HG03175 (cell line): ENCODE measurements around the gene SPATA25.
"Not testable (repeated sequence)": the region's sequence is repeated elsewhere in the genome, so short reads cannot be mapped to it uniquely, and the experiment has no call there.

Source experiments
- ATAC-seq: cut with Tn5 transposase; IDR thresholded peaks from one replicate; pipeline ENCODE4 v1.9.1; 2021; ENCODE audit warnings: mild to moderate bottlenecking, moderate library complexity; ENCODE audit not compliant: unreplicated experiment

SPATA25 gene

DNA sequence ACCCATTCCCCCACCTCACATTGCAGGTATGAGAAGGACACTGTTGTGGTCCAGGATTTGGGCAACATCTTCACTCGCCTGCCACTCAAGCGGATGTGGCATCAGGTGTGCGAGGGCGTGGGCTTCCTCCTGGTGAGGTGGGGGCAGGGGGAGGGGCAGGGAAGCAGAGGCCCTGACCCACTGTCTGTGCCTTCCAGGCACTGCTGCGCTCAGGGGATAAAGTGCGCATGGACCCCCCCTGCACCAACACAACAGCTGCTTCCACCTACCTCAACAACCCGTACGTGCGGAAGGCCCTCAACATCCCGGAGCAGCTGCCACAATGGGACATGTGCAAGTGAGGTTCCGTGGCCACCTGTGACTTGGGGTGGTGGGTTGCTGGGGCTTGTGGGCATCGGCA, 7.4 kb upstream of the SPATA25 start:
- no peak for ATAC-seq

DNA sequence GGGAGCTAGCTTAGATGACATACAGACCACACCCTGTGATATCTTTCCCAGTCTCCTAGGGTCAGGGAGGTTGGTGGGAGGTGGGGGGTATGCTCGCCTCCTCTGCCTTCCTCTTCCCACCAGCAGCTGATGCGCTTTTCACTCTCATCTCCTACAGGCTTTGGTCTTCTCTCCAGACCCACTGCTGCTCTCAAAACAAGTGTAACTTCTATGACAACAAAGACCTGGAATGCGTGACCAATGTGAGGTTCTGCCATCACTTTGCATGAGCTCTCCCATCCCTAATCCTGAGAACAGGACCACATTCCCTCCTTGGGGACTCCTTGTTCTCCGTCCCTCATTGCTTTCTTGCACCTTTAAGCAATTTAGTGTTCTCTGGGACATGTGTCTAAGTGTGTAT, 6.4 kb upstream of the SPATA25 start:
- no peak for ATAC-seq

DNA sequence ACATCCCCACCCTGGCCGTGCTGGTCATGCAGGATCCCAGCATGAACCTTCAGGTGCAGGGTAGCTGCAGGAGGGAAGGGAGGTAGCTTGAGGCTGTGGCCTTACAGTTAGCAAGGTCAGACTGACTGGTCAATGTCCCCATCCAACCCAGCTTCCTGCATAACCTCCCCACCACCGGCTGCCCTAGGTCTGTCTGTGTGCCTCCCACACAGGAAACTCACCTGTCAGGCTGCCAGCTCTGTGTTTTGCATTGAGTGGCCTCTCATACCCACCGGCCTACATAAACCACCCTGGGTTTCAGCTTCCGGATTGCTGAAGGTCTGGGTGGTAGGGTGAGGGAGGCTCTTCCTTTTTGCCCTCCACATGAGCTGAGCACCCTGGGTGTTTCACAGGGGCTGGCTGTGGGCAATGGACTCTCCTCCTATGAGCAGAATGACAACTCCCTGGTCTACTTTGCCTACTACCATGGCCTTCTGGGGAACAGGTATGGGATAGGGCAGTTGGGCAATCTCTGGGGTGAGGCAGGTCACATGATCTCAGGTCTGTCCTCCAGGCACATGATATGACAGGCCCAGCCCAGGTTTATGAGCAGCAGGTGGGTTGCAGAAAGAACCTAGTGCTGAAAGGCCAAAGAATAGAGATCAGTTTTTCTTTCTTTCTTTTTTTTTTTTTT, 5.5 kb upstream of the SPATA25 start:
- ATAC-seq: no peak

DNA sequence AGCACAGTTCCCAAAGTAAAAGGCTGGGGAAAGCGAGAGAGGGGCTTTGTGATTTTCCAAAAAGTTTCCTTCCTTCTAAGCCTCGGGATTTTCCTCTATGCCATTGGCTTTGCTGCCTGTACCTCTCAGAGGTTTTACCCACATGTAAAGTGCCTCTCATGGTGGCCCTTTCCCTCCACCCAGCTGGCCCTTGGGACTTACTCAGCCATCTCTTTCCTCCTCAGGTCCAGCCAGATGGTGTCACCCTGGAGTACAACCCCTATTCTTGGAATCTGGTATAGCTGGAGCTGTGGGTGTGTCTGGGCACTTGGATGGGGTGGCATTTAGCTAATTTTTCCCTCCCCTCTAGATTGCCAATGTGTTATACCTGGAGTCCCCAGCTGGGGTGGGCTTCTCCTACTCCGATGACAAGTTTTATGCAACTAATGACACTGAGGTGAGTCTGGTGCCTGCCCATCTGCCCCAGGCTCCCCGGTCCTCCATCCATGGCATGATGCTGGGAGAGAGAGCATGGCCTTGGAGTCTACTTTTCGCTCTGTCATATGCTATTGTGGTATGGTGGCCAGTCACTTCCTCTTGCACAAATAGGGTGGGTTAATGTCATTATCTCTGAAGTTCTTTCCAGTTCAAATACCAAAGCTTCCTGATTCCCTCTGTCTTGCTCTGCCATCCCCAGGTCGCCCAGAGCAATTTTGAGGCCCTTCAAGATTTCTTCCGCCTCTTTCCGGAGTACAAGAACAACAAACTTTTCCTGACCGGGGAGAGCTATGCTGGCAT, 4.8 kb upstream of the SPATA25 start:
- ATAC-seq: no peak

DNA sequence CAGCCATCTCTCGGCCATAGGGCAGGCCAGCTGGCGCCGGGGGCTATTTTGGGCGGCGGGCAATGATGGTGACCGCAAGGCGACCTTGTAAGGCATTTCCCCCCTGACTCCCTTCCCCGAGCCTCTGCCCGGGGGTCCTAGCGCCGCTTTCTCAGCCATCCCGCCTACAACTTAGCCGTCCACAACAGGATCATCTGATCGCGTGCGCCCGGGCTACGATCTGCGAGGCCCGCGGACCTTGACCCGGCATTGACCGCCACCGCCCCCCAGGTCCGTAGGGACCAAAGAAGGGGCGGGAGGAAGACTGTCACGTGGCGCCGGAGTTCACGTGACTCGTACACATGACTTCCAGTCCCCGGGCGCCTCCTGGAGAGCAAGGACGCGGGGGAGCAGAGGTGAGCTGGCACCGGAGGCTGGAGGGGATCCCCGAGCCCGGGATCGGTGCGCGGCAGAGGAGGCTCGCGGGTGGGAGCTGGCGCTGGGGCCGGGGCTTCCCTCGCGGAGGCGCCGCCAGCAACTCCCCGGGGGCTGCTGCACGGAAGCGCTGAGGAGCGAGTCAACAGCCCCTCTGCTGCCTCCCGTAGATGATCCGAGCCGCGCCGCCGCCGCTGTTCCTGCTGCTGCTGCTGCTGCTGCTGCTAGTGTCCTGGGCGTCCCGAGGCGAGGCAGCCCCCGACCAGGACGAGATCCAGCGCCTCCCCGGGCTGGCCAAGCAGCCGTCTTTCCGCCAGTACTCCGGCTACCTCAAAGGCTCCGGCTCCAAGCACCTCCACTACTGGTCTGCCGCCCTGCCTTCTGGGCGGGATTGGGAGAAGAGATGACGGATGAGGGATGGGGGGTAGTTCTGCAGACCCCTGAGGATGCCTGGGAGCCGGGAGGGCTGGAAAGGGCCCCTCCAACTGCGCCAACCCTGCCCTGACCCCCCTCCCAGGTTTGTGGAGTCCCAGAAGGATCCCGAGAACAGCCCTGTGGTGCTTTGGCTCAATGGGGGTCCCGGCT, 3.9 kb upstream of the SPATA25 start, which contains the start of the genes CTSA and NEURL2:
Gene CTSA (plus strand): TSS at position 351 of the 999 bp plus-strand sequence. CDS start 234 bp downstream, at position 585.
Gene NEURL2 (minus strand): TSS at position 224 of the 999 bp plus-strand sequence. CDS start 217 bp downstream, at position 7.
- ATAC-seq: peak; percentile 78

DNA sequence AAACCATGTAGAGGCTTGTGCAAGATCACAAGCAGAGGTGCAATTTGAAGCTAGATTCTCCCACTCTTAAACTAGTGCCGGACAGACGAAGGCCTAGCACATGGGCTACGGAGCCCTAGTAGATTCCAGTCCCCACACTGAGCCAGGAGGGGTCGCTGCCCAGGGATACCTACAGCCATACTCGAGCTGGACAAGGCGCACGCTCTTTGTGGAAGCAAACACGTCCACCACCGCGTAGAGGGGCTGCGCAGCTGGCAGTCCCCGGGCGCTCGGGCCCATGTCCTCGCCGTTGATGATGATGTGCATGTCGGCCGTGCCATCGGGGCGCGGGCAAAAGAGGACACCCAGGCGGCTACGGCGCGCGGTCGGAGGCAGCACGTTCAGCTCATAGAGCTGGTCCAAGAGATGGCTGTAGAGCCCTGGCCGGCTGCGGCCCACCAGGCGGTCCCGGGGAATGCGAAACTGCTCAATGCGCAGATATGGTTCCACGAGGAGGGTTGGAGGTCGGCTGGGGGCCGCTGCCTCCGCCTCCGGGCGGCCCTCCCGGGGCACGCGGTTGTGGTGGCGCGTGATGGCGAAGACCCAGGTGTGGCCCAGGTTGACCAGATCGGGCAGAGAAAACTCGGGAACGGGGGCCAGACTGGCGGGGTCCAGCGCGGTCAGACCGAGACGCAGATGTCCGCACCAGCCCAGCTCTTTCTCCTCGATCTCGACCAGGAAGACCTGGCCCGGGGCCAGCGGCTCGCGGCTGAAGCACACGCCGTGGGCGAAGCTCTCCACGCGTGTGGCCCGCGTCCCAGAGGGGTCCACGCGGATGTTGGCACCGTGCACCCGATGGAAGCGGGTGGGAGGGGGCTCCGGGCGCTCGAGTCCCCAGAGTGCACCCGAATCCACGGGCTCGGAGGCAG, 2.9 kb upstream of the SPATA25 start:
- peak; percentile 6 for ATAC-seq

DNA sequence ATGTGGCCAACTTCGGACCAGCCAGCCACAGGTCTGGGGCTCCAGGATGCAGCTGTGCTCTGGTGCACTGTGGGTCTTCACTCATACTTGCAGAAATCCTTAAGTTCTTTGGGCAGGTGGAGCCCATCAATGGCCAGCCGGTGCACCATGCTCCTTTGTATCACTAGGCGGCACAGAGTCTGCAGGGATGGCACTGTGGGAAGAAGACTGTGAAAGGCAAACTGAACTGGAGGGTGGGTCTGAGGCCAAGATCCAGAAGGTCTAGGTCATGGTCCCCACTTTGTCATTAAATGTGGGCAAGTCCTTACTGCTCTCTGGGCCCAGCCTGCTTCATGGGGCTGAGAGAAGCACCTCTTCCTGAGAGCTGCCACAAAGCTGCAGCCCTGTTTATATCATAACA, 1.3 kb upstream of the SPATA25 start:
- no peak for ATAC-seq

DNA sequence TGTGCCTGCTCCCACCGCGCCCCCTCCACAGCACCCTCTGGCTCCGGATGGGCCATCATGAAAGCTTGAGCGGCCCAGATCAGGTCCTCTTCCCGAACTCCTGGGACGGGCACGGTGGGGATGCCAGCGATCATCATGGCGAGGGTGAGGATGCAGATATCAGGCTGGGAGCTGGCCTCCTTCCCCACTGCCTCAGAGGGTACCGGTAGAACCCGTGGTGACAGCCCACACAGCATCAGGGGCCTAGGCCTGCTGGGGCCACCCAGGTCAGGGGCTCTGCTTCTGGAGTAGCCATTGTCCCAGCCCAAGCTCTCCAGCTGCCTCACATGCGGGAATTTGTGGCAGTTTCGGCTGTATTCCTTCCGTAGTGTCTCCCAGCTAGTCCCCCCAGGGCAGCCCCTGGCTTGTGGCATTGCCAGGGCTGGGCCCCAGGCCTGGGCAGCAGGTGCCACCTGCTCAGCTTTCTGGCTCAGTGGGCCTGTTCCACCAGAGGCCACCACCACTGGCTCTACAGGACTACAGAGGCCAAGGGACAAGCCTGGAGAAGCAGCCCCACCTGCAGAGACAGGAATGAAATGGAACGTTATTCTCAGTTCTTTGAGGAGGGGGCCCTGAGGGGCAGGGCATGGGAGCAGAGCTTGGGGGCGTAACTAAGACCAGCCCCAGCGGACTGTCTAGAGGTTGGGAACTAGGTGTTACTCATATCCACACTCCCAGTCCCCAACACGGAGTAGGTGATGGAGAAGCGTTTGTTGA, 654 bp downstream of the SPATA25 start:
- no peak for ATAC-seq

DNA sequence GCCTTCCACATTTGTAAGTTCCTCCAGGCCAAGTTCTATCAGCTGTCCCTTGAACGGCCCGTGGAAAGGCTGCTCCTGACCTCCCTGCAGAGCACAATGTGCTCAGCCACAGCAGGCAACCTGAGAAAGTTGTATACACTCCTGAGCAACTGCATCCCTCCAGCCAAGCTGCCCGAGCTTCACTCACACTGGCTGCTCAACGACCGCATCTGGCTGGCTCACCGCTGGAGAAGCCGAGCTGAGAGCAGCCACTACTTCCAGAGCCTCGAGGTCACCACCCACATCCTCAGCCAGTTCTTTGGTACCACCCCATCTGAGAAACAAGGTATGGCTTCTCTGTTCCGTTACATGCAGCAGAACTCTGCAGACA, 4.3 kb downstream of the SPATA25 start:
- ATAC-seq: no peak

DNA sequence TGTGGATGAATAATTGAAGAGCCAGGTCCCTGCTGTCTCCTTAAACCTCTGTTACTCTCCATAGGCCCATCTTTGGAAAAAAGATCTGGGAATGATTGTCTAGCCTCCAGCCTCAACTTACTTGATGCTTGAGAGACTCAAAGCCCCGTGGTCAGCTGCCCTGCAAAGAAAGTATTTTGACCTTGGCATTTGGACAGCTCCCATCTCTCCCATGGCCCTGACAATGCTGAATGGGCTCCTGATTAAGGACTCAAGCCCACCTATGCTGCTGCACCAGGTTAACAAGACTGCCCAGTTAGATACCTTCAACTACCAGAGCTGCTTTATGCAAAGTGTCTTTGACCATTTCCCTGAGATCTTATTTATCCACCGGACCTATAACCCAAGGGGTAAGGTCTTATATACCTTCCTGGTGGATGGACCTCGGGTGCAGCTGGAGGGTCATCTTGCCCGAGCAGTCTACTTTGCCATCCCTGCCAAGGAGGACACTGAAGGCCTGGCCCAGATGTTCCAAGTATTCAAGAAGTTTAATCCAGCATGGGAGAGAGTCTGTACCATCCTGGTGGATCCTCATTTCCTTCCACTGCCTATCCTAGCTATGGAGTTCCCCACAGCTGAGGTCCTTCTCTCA, 4.8 kb downstream of the SPATA25 start:
- no peak for ATAC-seq

DNA sequence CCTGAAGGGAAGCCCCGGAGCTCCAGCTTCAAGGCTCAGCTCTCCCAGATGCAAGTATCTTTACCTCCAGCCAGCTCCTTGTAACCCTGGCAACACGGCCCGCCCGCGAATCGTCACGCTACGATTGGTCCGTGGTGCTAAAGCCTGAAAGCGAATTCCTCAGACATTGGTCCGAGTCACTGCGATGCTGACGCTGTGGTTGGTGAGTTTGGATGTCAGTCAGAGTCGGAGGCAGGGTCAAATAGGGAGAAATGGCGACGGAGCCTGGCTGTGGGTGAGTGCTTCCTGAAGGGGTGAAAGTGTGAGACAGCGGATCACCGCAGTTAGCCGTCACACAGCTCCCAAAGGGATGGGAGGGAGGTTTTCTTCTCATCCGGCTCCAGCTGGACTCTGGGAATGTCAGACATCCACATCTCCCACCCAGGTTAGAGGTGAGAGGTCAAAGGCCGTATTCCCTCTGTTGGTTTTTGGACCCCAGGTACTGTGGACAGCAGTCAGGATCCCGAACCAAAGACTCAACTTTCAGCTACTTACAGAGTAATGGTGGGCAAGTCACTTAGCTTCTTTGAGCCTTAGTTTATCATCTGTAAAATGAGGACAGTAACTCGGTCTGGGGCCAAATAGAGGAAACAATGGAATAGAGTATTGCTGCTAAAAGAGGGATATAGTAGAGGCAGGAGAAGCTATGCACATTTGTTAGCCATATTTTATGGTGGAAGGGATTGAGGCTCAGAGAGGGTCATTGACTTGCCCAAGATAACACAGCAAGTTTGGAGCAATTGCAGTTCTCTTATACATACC, 6.2 kb downstream of the SPATA25 start, which contains the start of gene ZSWIM1:
Gene ZSWIM1 (plus strand): TSS at position 240 of the 801 bp plus-strand sequence. CDS start 1,366 bp downstream, outside the sequence.
- ATAC-seq: peak; percentile 99

DNA sequence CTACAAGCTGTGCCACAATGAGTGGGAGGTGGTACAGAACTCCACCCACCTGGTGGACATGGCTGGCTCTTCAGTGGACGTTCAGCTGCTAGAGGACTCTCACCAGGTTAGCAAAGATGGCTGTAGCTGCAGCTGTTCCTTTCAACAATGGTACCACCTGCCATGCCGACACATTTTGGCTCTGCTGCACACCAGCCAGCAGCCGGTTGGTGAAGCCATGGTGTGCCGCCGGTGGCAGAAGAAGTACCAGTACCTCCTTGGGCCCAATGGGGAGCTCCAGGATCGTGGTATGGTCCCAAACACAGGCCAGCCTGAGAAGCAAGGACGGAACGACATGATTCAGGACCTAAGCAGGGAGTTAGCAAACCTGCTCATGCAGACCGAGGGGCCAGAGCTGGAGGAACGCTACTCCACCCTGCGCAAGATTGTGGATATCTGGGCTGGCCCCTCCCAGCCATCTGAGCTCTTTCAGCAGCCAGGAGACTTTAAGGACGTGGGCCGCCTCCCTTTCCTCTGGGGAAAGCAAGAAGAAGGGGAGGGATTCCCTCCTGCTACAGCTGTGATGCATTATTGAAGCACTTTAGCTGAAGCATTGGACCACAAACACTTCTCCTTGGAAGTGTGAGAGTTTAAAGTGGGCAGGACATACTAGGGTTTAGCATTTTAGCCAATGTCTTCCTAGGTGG, 9.2 kb downstream of the SPATA25 start:
- no peak for ATAC-seq

DNA sequence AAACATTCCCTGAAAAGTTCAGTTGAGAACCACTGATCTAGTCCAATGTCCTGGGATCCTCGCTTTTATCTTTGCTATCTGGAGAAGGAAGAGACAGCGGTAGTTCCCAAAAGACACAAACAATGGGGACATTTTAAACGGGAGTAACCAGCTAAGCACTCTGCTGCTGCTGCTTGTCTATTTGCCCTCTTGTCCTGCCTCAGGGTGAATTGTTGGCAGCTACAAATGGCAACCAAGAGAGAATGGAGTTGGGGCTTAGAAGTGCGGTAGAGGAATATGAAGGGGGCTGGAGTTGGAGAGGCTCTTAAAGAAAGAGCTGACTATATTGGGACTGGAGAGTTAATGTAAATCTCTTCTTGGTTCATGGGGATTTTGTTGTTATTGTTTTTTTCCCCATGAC, 12.8 kb downstream of the SPATA25 start:
- ATAC-seq: no peak

DNA sequence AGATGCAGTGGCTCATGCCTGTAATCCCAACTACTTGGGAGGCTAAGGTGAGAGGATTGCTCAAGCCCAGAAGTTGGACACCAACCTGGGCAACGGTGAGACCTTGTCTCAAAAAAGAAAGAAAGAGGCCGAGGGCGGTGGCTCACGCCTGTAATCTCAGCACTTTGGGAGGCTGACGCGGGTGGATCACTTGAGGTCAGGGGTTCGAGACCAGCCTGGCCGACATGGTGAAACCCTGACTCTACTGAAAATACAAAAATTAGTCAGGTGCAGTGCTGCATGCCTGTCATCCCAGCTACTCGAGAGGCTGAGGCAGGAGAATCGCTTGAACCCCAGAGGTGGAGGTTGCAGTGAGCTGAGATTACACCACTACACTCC, 13.3 kb downstream of the SPATA25 start:
- not testable (repeated sequence) for ATAC-seq

DNA sequence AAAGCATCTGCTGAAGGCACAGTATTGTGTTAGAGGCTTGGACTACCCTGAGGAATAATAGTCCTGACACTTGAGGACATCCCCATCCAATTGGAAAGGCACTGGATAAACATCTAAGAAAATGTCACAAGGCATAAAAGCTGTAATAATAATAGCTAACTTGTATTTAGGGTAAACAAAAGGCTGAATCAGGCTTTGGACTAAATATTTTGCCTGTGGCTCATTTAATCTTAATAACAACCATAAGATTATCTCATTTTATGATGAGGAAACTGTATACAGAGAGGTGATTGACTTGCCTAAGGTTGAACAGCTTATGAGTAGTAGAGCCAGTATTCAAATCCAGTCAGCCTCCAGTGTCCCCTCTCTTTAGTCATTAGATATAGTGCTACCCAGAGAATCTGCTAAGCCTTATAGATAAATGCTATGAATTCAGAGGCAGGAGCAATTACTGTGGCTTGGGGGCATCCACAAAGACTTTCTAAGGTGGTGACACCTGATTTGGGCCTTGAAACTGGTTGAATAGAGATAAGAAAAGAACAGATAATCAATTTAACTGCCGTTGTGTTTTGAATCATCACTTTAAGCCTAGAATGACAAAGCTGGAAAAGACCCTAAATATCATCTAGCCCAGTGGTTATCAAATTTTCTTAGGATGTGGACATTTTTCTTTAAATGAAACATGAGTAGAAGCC, 13.9 kb downstream of the SPATA25 start:
- no peak for ATAC-seq

DNA sequence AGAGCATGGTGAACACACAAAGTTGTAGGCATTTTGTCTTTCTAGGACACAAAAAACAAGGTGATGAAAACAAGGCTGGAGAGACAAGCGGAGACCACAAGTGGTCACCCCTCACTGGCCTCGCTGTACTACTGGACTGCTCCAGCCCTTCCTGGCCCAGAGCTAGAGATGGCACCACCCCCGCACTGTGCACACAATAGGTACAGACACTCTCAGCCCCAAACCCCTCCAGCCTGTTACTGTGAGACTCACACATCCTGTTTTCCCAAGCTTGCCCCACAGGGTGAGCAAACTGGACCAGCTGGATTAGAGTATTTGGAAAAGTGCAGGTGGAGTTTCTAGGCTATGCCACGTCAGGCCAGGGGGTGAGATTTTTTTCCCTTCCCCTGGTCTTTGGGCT, 14.8 kb downstream of the SPATA25 start:
- ATAC-seq: no peak

DNA sequence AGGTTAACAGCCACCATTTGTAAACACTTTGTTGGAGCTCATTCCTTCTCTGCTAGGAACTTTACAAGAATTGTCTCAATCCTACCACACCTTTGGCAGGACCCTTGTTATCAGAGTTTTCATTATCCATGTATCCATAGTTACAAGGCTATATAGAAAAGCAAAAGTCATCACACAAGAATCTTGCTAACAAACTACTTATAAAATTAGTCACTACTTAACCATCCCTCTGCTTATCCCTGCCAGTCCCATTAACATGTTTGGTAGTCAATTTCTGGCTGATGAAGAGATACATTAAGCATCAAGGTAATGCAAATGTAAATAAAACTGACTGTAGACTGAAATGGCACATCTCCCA, 19.6 kb downstream of the SPATA25 start:
- ATAC-seq: no peak
